Activated CD4-positive, alpha-beta T cell treated with anti-CD3 and anti-CD28 coated beads for 48 hours (primary cell): ENCODE measurements around the gene LEMD2.

ENCODE experiments used
- DNase-seq: peaks from one replicate; pipeline ENCODE4 v3.0.0-alpha.2; 2020

Gene LEMD2

GRCh38 chr6:33754222-33754621 lies 34.7 kb downstream of the LEMD2 start:
- no peak for DNase-seq

DNA sequence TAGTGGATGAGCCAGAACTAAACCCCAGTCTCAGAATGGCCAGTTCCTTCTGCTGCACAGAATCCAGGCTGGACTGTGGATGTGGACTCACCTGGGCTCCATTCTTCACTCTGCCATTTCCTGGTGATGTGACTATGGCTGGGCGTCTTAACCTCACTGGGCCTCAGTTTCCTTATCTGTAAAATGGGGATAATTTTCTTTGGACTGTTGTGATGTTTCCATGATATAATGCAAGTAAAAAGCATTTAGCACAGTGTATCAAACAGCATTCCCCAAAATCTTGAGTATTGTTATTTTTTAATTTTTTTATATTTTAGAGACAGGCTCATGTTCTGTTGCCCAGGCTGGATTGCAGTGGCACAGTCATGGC lies 36.3 kb downstream of the LEMD2 start:
- no peak for DNase-seq

DNA sequence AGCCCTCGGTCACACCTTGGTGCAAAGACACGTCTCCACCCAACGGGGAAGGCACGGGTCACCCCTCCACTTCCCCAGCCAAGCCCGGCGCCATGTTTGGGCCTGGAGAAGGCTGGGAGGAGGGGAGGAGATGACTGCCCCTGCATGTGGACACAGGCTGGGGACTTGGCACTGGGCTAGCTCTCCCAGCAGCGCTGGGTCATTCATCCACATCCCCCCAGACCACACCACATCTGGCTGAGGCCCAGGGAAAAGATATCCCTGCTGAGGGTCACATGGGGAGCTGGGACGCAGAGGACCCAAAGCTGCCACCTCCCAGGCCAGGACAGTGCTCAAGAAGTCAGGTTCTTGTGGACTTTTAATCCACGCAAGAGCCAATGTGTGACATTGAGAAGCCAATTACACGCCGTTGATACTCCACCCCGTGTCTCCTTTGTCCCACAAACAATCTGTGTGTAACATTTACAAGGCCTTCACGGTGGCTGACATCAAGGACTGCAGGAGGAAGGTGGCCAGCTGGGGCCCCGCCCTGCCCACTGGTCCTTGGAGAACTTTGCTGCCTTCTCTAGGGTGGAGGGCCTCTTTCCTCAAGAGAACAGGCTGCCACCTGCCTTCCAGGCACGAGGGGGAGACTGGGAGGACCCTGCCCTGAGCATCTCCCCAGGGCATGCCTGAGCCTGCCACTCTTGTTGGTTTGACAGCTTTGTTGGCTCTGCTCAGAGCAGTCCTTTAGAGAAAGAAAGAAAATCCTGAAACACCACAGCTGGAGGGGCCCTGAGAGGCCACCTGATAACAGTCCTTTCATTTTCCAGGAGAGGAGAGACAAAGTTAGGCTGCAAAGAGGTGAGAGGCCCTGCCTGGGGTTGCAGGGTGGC lies 36.9 kb downstream of the LEMD2 start:
- DNase-seq, result no peak

DNA sequence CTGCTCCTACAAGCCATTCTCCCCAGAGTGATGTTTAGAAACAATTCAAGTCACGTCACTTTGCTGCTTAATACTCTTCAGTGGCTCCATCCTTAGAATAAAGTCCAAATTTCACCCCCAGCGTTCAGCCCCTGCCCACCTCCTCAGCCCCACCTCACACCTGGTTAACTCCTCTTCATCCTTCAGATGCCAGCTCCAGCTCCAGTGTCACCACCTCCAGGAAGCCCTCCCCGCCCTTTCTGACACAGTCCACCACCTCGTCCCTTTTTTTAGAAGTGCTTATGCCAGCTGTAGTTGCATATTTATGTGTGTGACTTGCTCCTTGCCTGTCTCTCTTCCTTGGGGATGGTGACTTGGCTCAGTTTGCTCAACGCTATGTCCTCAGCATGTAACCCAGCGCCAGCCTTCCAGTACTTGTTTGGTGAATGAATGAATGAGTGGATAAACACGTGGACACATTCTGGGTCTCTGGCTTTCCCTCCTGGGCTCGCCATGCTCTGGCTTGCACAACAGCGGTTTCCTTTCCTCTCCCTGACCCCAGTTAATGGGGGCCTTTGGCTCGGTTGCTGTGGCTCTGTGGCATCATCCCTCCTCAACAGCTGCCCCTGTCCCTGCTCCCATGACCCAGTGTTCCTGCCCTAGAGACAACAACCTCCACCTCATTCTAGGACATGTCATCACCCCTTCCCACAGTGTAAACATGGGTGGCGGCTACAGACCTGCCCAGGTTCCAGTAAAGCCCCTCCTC lies 38.5 kb downstream of the LEMD2 start:
- no peak for DNase-seq

DNA sequence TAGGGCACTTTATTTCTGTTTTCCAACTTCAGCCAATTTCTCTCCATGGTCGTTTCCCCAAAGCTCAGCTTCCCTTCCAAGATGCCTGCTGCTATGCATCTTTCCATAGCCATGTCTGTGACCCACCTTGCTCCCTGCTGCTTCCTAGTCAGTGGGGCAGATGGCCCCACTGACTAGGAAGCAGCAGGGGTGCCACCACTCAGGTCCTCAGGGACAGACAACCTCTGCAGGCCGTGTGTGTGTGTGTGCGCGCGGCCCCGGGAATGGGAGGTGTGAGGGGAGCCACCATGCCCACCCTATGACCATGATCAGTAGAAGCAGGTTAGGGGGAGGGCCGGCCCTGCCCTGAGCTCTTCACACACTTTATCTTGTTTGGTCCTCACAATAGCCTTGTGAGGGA lies 39.5 kb downstream of the LEMD2 start:
- DNase-seq, result no peak

DNA sequence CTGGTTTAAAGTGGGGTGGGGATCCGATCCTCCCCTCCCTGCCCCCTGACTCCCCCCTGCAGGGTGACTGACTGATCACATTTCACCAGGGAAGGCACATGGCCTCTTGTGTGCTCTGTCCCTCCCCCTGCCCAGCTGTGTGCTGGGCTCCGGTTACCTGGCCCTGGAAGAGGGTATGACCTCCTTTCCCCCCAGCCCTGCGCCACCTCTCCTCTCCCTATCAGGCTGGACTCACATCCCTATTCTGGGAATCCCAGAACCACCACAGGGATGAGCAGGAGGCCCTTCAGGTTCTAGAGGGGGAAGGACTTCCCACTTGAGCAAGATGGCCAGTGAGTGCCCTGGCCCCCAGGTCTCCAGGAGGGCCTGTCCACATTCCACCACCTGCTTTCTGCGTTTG lies 40.1 kb downstream of the LEMD2 start:
- DNase-seq, result no peak

DNA sequence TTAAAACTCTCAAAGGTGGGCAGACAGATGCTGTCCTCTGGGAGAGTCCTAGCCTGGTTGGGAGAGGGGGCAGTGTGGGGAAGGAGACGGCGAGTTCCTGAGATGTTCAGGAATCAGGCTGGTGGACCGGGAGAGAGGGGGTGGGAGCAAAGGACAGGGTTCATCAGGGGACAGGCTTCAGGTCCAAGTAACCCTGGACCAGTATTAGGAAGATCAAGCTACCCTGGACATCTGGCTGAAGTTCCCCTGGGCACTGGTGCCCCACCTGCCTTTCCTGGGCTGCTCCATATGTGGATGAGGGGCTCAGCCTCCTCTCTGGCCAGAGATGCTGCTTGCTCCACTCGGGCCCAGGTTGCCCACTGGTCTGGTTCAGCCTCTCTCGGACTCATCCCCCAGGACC lies 41.1 kb downstream of the LEMD2 start:
- DNase-seq, result no peak

GRCh38 chr6:33746651-33747100 lies 42.3 kb downstream of the LEMD2 start, which contains the start of gene IP6K3:
Gene IP6K3 (minus strand): TSS chr6:33746905. CDS start chr6:33735476, 11,429 bp downstream.
- no peak for DNase-seq

- DNase-seq, result no peak
These were observed 42.8 kb downstream of the LEMD2 start for GRCh38 chr6:33746036-33746600.

DNA sequence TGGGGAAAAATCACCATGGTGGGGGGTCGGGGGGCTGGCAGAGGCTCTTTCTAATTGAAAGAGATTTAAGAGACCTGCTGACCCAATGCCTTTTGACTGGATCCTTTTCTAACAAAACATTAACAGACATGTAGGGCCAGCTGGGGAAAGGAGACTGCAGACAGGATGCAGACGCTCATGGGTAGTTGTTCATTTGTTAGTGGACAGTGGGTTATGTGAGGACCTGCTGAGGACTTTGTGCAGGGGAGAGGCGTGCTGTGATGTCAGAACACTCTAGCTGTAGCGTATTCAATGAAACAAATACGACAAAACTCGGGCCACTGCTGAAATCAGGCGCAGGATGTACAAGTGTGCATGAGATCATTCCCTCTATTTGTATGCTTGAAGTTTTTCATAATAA lies 43.4 kb downstream of the LEMD2 start:
- DNase-seq, result no peak

DNA sequence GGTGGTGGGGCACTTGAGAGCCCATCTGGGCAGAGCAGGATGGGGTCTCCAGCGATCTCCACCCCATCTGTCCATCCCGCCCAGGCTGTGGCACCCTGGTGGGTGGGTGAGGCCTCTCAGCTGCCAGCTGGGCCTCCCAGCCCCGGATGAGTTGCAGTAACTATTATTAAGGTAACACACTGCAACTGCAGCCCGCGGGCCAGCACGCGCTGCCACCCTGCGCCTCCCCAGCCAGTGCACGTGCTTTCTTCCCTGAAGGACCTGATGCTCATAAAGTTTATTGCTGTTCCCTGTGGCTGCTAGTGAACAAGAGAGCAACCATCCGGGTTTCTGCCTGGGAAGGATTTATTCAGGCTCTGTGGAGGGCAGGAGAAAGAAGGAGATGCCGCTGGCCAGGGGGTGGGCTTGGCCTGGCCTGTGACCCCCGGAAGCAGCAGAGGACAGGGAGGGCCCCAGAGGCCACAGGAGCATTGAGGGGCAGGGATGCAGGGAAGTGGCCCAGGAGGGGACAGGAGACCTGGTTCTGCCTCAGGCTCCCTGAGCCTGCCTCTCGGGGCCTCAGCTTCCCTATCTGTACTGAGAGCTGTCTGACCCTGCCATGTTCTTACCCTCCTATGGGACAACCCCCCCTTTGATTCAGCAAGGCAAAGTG lies 43.9 kb downstream of the LEMD2 start:
- DNase-seq, result no peak

- DNase-seq, result peak; percentile 81
These were observed 44.7 kb downstream of the LEMD2 start for GRCh38 chr6:33744001-33744848.

GRCh38 chr6:33742837-33743236 lies 46.1 kb downstream of the LEMD2 start:
- DNase-seq, result no peak

DNA sequence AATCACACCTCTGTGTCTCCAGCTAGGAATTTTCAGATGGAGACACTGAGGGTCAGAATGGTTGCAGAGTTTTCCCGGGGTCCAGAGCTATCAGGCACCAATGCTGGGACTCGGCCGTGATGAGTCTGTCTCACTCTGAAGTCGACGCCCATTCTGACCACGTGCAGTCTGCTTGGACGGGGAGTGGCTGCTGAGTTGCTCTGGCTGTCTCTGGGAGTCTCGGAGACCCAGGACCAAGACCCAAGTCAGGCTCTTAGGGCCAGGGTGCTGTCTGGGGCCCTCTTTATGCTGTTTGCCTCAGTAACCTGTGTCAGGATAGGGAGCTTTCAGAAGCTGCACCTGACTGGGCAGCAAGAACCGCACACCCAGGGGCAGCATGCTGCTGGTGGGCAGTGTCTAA lies 46.8 kb downstream of the LEMD2 start:
- DNase-seq, result no peak

DNA sequence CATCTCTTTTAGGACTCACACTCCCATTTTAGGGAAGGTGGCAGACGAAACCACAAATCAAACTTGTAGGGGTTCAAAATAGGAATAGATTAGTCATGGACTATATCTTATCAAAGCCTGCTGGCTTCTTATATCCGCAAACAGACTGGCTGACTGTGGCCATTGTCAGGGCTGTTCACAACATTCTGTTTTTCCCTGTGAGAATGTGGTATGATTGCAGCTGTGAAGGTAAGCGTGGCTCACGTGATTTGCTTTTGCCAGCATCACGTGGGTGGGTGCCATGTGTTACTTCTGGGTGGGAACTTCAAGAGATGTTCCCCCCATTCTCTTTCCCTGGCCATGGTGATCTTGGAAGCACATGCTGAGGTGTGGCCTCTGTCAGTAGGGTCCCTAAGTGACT lies 48.1 kb downstream of the LEMD2 start:
- DNase-seq, result no peak

GRCh38 chr6:33740204-33740608 lies 48.7 kb downstream of the LEMD2 start:
- no peak for DNase-seq

DNA sequence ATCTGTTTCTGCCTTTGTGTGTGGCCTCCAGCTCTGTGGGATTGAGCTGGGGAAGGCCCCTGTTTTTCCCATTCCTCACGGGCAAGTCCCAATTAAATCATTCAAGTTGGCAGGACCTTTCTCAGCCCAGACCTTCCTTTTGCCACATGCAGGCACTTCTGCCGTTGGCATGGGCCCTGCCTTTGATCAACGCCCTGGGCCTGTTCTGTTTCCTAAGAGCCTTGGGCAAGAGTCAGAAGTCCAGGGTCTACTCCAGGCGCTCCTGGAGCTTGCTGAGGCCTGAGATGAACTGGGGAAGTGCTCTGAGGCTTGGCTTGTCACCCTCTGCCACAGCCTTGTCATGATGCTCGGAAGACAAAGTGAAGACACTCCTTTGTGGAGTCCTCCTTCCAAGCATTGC lies 49.4 kb downstream of the LEMD2 start:
- DNase-seq, result no peak

GRCh38 chr6:33738879-33739278 lies 50.1 kb downstream of the LEMD2 start:
- DNase-seq, result no peak

- DNase-seq, result no peak
These were observed 50.8 kb downstream of the LEMD2 start for GRCh38 chr6:33738153-33738552.

GRCh38 chr6:33737267-33738026 lies 51.5 kb downstream of the LEMD2 start:
- no peak for DNase-seq

GRCh38 chr6:33735216-33735615 lies 53.7 kb downstream of the LEMD2 start:
- no peak for DNase-seq

DNA sequence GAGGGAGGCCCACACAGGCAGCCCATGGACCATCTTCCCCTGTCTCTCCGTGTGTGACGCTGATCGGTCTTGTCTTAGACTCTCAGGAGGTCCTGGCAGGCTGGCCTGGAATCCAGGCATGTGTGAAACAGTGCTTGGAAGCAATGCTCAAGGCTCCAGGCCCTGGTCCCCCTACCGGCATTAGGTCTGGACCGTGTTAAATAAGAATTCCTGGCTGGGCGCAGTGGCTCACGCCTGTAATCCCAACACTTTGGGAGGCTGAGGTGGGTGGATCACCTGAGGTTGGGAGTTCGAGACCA lies 55.3 kb downstream of the LEMD2 start:
- DNase-seq, result no peak
